Globus pallidus (tissue), 1 donor: Measurements from ENCODE around the gene PPP3R1.

Experiments
- DNase-seq: peaks from one replicate; pipeline ENCODE4 v3.0.0-alpha.2; 2015; ENCODE audit warnings: low spot score

PPP3R1 gene

GRCh38 chr2:68258851-68259250 is 6.5 kb upstream of the PPP3R1 start:
- DNase-seq: no peak

DNA sequence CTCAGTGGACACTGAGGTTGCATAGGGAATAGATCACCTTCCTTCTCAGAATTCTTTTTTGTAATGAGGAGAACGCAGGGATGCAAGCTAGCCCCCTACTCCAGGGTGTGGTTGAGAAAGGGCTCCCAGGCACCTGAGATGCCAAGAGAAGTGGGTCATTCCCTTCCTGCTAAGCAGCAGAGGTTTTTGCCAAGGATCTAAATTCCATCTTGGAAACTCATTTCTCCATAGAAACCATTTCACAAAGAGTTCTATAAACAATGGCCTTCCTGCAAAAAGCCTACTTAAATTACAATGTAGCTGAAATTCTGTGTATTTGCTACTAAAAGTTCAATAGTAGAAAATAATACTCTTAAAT is 3.7 kb upstream of the PPP3R1 start:
- no peak for DNase-seq

GRCh38 chr2:68253219-68254068 is 1.1 kb upstream of the PPP3R1 start:
- DNase-seq: no peak

DNA sequence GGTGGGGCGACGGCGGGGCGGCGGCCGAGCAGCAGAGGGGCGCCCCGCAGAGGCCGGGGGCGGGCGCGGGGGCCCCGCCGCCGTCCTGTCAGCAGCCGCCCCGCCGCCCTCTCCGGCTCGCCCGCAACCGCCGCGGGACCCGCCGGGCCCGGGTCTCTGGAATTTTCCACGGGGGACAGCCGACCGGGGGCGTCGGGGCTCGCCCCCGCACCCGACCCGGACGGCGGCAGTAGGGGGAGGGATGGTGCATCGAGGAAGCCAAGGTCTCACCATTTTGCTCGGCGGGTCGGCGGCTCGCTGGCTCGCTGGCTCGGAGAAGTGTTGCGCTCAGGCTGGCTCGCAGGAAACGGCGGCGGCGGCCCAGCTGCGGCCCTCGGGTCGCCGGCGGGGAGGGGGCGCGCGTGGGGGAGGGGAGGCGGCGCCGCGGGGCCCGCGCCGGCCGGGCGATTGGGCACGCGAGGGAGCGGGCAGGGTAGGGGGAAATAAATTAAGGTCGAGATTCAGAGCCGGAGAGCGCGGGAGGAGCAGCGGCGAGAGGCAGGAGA is 405 bp downstream of the PPP3R1 start:
- DNase-seq: no peak

GRCh38 chr2:68251187-68251854 is 1.0 kb downstream of the PPP3R1 start:
- peak; percentile 66 for DNase-seq

GRCh38 chr2:68250652-68251186 is 1.6 kb downstream of the PPP3R1 start:
- no peak for DNase-seq

DNA sequence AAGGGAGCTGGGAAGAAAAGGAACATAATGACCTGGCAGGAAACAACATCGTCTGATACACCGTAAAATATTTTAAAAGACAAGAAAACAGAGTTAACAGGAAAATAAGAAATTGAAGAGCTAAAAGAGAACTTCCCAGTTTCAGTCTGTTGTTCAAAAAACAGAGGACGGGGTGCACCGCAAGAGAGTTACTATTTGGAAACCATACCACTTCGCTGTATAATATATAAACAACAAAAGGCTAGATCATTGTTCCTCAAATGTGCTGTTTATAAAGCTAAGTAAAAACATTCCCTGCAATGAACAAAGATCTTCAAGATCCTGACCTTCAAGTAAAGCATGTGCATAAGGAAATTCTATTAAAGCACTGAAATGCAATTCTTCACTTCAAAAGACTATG is 2.1 kb downstream of the PPP3R1 start:
- no peak for DNase-seq

DNA sequence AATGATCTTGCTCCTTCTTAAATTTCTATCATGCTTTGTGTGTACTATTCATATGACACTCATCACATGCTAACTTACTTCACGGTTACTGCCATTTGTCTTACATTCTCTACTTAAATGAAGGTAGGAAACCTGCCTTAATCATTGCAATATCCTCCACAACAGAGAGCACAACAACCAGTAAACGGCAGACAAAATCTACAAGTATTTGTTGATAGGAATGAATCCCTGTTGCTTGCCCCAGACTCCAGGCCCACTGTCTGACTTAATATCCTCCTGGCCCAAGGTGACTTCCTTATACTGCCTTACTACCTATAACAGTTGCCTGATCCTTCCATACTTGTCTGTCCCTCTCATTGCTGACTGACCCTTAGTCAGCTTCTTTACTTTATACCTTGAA is 3.5 kb downstream of the PPP3R1 start:
- DNase-seq: no peak

GRCh38 chr2:68248361-68248760 is 4.0 kb downstream of the PPP3R1 start:
- DNase-seq: no peak

DNA sequence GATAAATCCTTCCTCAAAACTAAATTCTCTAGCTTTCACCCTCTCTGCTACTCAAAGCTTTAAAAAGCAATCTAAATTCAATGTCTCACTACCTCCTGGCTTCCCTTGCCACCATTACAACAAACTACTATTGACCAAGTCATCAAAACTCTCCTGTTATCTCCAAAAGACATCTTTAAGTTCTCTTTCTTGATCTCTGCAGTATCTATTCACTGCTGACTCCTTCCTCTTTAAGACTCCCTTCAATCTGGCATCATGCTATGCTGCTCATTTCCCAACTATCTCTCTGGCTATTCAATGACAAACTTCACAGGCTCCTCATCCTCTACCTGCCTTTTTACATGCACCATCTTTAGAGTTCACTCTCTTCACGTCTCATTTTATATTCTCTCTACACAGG is 5.9 kb downstream of the PPP3R1 start:
- no peak for DNase-seq

- DNase-seq: no peak
Measured at GRCh38 chr2:68245672-68246071, 6.7 kb downstream of the PPP3R1 start.

GRCh38 chr2:68245066-68245465 is 7.3 kb downstream of the PPP3R1 start:
- no peak for DNase-seq

GRCh38 chr2:68244456-68244855 is 7.9 kb downstream of the PPP3R1 start:
- no peak for DNase-seq

DNA sequence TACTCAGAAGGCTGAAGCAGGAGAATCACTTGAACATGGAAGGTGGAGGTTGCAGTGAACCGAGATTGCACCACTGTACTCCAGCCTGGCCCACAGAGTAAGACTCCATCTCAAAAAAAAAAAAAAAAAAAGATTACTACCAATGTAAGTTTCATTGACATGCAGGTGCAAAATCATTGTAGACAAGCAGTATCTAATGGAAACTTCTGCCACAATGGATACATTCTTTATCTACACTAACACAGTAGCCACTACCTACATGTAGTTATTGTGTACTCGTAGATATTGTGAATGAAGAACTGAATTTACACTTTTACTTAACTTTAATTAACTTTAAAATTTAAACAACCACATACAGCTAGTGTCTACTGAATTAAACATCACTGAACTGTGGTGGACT is 10.6 kb downstream of the PPP3R1 start:
- DNase-seq: no peak

DNA sequence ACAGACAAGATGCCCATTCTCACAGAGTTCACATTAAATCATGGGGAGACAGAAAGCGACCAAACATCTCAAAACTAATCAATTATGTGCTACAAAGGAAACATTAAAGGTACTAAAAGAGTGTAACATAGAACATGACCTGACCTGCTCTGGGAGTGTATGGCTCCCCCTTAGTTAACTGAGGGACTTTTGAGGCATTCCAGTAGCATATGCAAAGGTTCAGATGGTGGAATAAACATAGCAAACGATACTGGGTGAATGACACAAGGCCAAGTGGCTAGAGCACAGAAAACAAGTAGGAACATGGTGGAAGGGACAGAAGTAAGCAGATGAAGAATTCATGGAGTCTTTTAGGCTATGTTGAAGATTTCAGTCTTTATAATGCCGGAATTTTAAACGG is 11.9 kb downstream of the PPP3R1 start:
- DNase-seq: no peak

DNA sequence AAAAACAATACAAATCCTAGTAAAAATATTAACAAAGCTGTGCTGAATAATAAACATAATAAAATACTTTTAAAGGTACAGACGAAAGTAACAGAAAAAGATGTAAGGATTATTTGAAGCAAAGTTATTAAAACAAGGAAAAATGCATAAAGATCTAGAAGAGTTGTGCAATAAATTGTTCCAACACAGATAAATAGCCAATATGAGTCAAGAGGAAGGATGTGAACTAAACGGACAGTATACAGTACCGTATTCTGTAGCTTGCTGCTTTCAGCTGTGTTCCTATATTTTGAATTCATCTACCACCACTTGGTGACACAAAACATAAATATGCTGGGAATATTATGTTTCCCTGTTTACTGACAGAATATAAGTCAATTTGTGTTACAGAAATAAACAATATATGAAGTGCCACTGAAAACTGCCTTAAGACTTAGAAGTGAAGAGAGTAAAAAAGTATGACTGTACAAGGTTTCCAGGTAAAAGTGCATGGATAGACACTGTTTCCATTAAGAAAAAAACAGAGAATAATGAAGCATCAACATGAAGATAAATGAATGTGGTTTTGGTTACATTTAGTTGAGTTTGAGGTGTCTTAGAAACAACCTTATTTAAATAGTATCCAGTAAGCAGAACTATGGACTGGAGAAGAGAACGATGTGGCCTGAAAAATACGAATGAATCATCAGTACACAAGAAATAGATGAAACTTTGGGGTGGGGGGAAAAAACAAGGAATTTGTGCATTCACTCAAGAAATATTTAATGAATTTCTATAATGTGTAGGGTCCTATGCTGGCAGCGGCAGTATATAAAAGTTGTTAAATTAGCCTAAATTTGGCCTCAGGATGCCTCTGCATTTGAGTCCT is 13.1 kb downstream of the PPP3R1 start:
- DNase-seq: no peak

DNA sequence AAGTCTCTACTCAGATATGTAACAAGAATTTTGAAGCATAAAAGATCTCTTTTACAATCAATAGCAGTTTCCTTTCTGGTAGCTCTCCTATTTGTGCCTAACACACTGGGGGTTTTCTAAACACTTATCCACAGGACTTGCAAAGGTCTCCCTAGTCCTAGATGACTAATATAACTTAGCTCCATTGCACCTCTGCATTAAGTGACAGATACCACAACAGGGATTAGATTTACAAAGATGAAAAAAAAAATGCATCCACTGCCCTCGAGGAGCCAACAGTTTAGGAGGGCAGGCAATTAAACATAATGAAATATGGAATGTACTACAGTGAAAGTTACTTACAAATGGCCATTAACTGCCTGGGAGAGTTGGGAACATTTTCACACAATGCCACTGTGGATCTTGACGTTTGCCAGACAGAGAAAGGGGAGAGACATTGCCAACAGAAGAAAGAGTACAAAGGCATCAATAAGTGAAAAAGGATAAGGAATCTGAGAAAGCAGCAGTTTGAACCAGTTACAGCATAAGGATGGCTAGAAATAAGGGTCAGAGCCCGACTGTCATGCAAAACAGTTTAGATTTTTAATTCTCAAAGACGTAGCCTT is 14.3 kb downstream of the PPP3R1 start:
- DNase-seq: no peak

- DNase-seq: no peak
Measured at GRCh38 chr2:68237404-68237803, 14.9 kb downstream of the PPP3R1 start.

DNA sequence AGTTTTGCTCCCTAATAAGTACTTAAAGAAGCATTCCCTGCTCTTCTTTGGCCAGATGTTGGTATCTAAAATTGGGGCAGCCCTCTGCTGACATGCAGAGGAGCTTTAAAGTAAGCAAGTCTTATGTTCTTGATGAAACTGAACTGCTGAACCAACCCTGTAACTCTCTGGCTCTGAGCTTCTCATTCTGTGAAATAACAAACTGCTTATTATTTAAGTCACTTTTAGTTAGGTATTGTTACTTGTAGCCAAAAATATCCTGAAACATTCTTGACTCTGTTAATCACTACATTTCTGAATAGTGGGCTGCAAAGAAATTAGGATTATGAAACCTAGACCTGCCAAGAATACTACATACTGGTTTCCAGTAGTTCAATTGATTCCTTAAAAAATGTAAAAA is 15.5 kb downstream of the PPP3R1 start:
- DNase-seq: no peak

- no peak for DNase-seq
Measured at GRCh38 chr2:68236103-68236734, 16.1 kb downstream of the PPP3R1 start.

- no peak for DNase-seq
Measured at GRCh38 chr2:68235090-68235489, 17.2 kb downstream of the PPP3R1 start.
